ENCODE measurements around the gene APLP2.
A peak's percentile ranks its signal among the peaks of the same experiment; 100 is the strongest.
"Not testable (repeated sequence)": the region's sequence is repeated elsewhere in the genome, so short reads cannot be mapped to it uniquely, and the experiment has no call there.

APLP2 gene

DNA sequence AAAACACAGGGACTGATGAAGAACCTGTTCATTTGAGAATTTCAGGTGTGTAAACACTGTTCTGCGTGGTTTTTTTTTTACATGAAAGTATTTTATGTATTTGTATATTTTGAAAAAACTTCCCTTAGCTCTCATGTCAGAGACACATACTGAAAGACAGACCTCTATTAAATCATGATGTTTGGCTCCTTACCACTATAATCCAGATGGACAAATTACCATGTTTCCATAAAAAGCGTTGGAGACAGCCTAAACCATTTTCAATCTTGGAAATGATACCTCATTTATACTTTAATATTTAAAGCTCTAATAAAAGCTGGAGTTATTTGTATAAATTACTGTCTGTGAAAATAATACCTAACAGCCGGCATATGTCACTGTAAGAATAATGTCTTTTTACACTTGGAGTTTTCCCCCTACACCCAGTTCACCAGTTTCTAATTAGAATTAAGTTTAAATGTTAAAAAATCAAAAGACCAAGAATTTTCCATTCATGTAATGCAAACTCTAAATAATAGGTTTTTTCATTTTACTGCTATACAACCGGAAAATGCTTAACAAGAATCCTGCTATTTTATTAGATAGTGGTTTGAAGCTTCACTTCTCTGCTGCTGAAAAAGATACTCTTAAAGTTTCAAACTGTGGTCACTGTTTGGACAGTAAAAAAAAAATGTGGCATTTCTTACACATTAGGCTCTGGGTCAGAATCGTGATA lies 30.8 kb downstream of the APLP2 start:
- in situ Hi-C loops (cut with HindIII; ENCODE audit: low pct_unique_long_range_greater_than_20kb, low sequenced_read_pairs): no loop called here
- DNase-seq (ENCODE audit: low read depth in 1 of 2, low spot score in 1 of 2): no peak
- no peak for TF ChIP-seq JUND (IDR thresholded peaks at IDR 0.05; ENCODE audit: low read depth)

DNA sequence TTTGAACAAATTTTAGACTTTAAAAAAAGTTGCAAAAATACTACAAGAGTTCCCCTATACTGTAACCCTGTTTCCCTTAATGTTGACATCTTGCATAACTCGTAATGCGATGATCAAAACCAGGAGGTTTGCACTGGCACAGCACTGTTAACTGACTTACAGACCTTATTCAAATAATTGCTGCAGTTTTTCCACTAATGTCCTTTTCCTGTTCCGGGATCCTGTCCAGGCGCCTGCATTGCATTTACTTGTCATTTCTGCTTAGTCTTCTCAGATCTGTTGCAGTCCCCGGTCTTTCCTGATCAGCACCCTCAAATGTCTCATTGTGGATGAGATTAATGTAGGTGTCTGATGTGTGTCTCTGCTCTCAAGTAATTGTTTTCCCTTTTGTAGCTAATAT lies 32.0 kb downstream of the APLP2 start:
- no peak for TF ChIP-seq JUND (IDR thresholded peaks at IDR 0.05; ENCODE audit: low read depth)
- in situ Hi-C loops (cut with HindIII; ENCODE audit: low pct_unique_long_range_greater_than_20kb, low sequenced_read_pairs): no loop called here
- DNase-seq (ENCODE audit: low read depth in 1 of 2, low spot score in 1 of 2): no peak

DNA sequence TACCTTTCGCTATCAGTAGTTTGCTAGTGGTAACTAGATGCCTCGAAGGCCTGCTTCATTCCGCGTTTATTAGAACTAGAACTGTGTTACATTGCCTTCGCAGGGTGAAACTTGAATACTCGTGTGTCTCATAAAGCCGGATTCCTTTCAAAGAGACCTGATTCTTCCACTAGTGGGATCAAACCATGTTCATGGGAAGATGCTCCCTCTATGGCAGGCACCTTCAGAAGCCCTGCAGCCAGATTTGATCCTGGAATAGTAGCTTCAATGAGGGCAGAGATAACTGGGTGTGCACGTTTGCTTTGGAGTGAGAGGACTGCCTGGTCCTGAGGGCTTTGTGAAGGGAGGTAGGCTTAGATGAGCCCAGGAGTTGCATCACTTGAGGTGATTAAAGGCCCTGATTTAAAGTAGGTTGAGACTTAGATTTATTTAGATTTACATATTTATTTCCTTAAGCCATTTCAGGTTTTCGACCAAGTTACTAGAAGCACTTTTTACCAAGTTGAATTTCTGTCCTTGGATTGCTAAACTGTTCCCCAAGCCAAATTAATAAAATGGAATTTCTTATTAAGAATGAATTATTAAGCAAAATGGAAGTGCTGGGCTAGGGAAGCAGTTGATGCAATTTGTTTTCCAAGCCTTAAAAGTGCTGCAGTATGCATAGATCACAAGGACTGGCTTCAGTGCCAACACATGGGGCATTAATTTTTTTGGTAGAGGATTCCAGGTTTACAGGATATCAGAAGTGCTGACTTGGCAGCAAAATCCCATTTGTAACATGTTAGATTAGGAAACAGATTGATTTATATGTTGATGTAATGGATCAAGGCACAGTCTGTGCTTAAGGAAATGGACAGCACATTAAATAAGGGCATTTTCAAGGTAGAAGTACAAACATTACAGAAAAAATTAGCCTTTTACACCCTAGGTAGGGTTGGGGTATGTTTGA lies 32.9 kb downstream of the APLP2 start:
- DNase-seq (ENCODE audit: low read depth in 1 of 2, low spot score in 1 of 2): no peak
- in situ Hi-C loops (cut with HindIII; ENCODE audit: low pct_unique_long_range_greater_than_20kb, low sequenced_read_pairs): no loop called here
- TF ChIP-seq JUND (IDR thresholded peaks at IDR 0.05; ENCODE audit: low read depth): no peak

DNA sequence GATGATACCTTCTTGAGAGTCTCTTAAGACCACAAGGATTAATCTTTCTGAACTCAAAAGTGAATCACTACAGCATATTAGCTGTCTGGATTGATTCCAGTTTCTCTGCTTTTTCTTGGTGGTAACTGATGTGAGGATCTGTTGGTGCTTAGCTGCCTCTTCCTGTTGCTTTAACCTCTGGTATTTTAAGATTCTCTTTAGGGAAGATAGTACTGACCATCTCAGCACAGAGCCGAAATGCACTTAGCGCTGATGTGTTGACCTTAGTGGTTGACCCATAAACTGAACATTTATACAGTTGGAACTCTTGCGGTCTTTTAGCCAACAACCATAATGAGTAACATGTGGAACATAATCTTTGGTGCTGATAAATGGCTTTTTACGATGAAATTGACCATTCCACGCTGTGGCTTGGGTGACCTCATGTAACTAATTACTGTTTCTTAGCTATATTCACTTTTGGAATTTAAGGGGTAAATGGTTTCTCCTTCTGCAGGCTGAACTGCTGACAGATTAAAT lies 33.7 kb downstream of the APLP2 start:
- no peak for TF ChIP-seq JUND (IDR thresholded peaks at IDR 0.05; ENCODE audit: low read depth)
- DNase-seq (ENCODE audit: low read depth in 1 of 2, low spot score in 1 of 2): no peak
- in situ Hi-C loops (cut with HindIII; ENCODE audit: low pct_unique_long_range_greater_than_20kb, low sequenced_read_pairs): no loop called here

DNA sequence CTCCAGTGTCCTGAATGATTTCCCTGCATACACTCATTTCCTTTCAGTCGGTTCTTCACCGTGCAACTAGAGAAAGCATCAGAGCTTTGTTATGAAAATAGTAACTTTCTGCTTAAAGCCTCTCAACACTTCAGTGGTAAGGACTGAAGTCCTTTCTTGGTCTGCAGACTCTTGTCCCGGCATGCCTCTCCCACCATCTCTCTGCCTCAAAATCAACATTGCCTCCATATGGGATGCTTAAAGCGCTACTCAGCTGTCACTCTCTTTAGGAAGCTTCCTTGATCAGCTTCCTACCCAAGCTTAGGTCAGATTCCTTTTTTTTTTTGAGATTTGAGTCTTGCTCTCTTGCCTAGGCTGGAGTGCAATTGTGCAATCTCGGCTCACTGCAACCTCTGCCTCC lies 36.7 kb downstream of the APLP2 start:
- TF ChIP-seq JUND (IDR thresholded peaks at IDR 0.05; ENCODE audit: low read depth): no peak
- in situ Hi-C loops (cut with HindIII; ENCODE audit: low pct_unique_long_range_greater_than_20kb, low sequenced_read_pairs): no loop called here
- no peak for DNase-seq (ENCODE audit: low read depth in 1 of 2, low spot score in 1 of 2)

DNA sequence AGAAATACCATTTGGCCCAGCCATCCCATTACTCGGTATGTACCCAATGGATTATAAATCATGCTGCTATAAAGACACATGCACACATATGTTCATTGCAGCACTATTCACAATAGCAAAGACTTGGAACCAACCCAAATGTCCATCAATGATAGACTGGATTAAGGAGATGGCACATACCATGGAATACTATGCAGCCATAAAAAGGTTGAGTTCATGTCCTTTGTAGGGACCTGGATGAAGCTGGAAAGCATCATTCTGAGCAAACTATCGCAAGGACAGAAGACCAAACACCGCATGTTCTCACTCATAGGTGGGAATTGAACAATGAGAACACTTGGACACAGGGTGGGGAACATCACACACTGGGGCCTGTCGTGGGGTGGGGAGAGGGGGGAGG lies 39.0 kb downstream of the APLP2 start:
- in situ Hi-C loops (cut with HindIII; ENCODE audit: low pct_unique_long_range_greater_than_20kb, low sequenced_read_pairs); DNase-seq (ENCODE audit: low read depth in 1 of 2, low spot score in 1 of 2): not testable (repeated sequence)

DNA sequence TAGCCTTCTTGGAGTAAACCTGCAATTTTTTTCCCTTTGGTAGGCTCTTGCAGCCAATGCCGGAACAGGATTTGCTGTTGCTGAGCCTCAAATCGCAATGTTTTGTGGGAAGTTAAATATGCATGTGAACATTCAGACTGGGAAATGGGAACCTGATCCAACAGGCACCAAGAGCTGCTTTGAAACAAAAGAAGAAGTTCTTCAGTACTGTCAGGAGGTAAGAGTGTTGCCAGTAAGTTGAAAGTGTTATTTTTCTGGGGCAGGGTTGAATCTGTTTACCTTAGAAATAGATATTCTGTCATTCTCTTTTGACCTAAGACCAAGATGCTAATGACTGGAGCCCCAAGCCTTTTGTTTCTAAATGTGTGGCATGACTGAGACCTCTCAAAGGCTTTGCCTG lies 39.7 kb downstream of the APLP2 start:
- in situ Hi-C loops (cut with HindIII; ENCODE audit: low pct_unique_long_range_greater_than_20kb, low sequenced_read_pairs): no loop called here
- no peak for DNase-seq (ENCODE audit: low read depth in 1 of 2, low spot score in 1 of 2)
- no peak for TF ChIP-seq JUND (IDR thresholded peaks at IDR 0.05; ENCODE audit: low read depth)

DNA sequence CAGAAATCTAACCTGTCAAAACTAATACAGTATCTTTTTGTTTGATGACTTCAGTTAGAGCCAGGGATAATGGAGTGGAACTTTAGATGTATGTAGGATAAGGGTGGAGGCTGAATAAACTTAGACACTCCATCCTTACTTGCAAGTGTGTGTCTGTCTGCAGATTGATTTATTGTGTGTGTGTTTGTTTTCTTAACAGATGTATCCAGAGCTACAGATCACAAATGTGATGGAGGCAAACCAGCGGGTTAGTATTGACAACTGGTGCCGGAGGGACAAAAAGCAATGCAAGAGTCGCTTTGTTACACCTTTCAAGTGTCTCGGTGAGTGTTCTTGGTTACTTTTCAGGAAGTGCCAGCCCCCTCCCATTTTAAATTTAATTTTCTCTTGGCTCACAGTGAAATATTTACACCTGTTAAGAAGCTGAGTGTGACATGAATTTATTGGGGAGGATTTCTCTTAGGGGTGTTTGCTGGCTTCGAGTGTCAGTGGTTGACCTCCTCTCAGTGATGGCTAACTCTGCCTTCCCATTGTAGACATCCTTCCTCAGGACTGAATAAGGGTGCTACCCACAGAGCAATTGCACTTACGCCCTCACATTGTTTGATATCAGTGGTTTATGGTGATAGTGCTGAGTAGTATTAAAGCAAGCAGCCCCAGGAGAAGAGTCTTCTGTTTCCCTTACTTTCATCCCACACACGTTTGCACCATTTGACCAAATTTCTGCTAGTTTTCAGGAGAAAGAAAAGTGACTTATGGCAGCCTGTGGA lies 40.8 kb downstream of the APLP2 start:
- no peak for TF ChIP-seq JUND (IDR thresholded peaks at IDR 0.05; ENCODE audit: low read depth)
- DNase-seq (ENCODE audit: low read depth in 1 of 2, low spot score in 1 of 2): no peak
- in situ Hi-C loops (cut with HindIII; ENCODE audit: low pct_unique_long_range_greater_than_20kb, low sequenced_read_pairs): no loop called here

DNA sequence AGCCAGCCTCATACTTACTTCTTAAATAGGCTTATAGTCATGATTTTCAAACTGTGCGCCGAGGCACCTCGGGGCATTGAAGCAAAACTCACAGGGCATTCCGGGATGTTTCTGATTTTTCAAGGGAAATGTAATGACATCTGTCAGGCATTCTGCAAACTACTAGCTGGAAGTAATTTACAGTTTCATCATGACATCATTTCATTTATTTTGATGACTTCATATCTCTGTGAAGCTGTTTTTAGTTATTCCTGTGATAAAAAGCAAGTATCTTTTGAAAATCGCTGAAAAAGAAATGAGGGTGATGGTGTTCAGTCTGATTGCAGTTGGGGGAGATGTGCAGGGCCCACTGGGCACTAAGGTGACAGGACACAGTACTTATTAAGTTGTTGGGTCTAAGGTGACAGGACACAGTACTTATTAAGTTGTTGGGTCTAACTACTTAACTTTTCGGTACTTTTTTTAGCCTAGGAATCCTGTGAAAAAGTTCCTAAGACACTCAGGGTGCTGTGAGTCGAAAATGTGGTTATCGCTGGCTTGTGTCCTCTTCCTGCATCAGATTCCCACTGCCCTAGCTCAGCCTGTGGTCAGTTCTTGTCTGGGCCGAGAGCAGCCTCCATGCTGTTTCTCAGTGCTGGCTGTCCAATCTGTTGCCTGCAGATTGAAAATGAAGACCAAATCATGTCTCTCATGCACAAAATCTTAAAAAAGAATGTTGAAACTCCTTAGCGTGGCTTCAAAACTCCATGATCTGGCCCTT lies 42.6 kb downstream of the APLP2 start:
- no peak for DNase-seq (ENCODE audit: low read depth in 1 of 2, low spot score in 1 of 2)
- in situ Hi-C loops (cut with HindIII; ENCODE audit: low pct_unique_long_range_greater_than_20kb, low sequenced_read_pairs): no loop called here
- no peak for TF ChIP-seq JUND (IDR thresholded peaks at IDR 0.05; ENCODE audit: low read depth)

DNA sequence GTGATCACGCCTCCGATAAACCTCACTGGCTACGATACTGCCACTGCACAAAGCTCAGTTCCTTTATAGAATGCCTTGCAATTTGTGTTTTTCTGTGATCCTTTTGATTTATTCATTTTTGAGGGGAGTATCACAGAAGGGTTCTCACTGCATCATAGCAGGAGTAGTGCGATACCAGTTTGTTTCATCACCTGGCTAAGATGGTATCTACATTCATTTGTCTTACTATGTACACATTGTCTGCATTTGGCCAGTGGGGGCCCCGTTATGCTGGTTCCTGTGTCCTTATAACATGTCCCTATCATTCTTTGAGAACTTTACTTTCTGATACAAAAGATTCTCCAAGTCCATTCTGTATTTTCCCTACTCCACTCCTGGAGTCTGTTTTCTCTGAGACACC lies 44.6 kb downstream of the APLP2 start:
- no peak; the same call in 1 of the 2 replicates for TF ChIP-seq JUND (IDR thresholded peaks at IDR 0.05; ENCODE audit: low read depth)

DNA sequence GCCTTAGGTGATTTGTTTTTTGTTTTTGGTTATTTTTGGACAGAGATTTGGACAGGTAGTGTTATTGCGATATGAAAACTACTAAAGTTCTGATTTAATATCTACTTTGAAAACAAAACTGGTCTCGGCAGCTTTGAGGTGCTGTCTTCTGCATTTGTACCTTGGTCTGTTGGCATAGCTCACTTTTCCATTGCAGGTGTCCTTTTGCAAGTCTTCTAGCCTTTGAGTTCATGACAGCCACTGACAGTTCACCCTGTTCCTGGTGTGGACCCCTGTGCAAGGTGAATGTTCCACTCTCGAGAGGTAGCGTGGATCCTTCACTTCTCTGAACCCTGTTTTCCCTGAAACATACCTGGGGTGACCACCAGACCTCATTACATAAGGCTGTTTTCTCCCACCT lies 45.0 kb downstream of the APLP2 start:
- TF ChIP-seq JUND (IDR thresholded peaks at IDR 0.05; ENCODE audit: low read depth): no peak
- in situ Hi-C loops (cut with HindIII; ENCODE audit: low pct_unique_long_range_greater_than_20kb, low sequenced_read_pairs): no loop called here
- no peak for DNase-seq (ENCODE audit: low read depth in 1 of 2, low spot score in 1 of 2)

More for the DNA sequence above, 44.6 kb downstream of the APLP2 start:
- peak in 1 of 2 experiments; percentile 42 for DNase-seq (ENCODE audit: low read depth in 1 of 2, low spot score in 1 of 2)
- in situ Hi-C loops (cut with HindIII; ENCODE audit: low pct_unique_long_range_greater_than_20kb, low sequenced_read_pairs): no loop called here

DNA sequence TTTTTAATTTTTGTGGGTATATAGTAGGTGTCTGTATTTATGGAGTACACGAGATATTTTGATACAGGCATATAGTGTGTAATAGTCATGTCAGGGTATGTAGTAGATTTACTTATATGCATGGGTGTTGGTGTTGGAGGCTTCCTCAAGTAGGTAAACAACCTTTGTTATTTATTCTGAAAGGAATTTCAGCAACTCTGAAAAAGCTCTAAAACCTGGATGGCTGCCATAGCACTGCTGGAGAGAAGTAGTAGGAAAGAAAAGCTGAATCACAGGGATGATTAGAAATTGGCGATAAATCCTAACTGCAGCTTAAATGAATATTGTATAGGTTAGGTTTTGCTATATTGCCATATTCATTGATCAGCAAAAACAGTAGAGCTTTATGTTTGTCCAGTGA lies 45.5 kb downstream of the APLP2 start:
- no peak for TF ChIP-seq JUND (IDR thresholded peaks at IDR 0.05; ENCODE audit: low read depth)
- in situ Hi-C loops (cut with HindIII; ENCODE audit: low pct_unique_long_range_greater_than_20kb, low sequenced_read_pairs): no loop called here
- DNase-seq (ENCODE audit: low read depth in 1 of 2, low spot score in 1 of 2): peak in 1 of 2 experiments; percentile 60

Measured in T47D (cell line).